ENCODE data around the gene WFIKKN2. TPM values are rescaled to one million over a fixed set of nuclear protein-coding genes. Genes with fewer than 3 reads are reported as not detected.

WFIKKN2 gene, protein sequence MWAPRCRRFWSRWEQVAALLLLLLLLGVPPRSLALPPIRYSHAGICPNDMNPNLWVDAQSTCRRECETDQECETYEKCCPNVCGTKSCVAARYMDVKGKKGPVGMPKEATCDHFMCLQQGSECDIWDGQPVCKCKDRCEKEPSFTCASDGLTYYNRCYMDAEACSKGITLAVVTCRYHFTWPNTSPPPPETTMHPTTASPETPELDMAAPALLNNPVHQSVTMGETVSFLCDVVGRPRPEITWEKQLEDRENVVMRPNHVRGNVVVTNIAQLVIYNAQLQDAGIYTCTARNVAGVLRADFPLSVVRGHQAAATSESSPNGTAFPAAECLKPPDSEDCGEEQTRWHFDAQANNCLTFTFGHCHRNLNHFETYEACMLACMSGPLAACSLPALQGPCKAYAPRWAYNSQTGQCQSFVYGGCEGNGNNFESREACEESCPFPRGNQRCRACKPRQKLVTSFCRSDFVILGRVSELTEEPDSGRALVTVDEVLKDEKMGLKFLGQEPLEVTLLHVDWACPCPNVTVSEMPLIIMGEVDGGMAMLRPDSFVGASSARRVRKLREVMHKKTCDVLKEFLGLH
- not detected in 2 replicates for total RNA-seq

DNA sequence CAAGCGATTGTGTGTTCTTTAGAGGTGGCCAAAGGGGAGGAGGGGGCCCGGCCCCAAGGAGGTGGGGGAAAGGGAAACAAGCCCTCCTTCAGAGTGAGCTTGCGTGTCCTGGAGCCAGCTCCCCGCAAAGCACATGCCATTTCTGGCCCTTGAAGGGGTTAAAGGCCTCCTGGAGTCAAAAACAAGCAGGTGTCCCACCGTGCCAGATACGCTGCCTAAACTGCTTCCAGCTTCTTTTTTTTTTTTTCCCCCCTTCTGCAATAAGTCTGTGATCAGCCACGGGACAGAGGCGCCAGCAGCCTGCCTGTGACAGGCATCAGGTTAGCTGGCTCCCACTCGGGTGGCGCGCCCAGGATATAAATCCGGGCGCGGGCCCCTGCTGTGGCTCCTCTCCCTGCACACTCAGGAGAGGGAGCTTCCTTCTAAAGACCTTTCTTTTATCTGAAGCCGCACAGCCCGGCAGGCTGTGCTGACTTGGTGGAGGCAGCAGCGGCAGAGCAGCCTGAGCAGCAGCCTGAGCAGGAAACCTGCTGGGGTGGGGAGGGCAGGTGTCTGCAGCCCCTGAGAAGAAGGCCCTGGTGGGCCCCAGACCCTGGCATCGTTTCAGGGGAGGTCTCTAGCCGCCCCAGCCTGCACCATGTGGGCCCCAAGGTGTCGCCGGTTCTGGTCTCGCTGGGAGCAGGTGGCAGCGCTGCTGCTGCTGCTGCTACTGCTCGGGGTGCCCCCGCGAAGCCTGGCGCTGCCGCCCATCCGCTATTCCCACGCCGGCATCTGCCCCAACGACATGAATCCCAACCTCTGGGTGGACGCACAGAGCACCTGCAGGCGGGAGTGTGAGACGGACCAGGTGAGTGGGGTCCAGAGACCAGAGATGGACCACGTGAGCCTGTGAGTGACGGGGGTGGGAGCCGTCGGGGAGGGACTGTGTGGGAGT, at the start of gene WFIKKN2:
Gene WFIKKN2 (plus strand): TSS at position 286 of the 934 bp plus-strand sequence. CDS start 352 bp downstream, at position 638.

DNA sequence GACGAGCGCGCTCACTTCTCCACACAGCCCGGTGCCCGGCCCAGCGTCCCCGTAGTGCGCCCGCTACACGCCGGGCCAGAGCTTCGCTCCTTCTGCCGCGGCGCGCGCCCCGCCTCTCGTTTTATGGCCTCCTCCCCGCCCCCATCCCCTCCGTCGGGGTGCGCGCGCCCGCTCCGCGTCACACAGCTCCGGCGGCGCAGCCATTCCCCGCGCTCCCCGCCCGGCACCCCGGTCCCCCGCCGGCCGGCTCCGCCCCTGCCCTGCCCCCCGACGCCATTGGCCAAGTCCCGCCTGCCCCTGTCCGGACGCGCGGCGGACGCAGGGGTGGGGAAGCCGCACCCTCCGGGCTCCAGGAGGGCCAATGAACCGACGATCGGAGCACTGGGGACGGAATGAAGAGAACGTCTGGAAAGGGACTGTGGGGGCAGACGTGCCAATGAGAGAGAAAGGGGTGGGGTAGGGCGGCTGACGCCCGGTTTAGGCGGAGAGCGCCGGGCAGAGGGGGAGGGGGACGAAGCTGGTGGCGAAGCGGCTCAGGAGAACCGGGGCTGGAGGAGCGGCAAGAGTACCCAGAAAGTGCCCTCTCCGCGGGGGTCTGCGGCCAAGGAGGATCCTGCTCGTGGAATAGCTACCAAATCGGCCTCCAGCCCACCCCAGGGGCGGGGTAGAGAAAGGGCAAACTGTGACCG, 31.0 kb downstream of the WFIKKN2 start, which contains the start of gene TOB1:
Gene TOB1 (minus strand): TSS at position 94 of the 689 bp plus-strand sequence. CDS start 2,337 bp downstream, outside the sequence.

Other genes starting within 250 kb of the WFIKKN2 start
- 26.9 and 32.6 TPM in 2 replicates for gene ABCC3, start 200.7 kb upstream of the WFIKKN2 start, total RNA-seq
- gene ANKRD40, start 127.7 kb upstream of the WFIKKN2 start, total RNA-seq, result 21.0 and 22.0 TPM in 2 replicates
- gene LUC7L3, start 116.0 kb upstream of the WFIKKN2 start, total RNA-seq, result 14.6 and 26.2 TPM in 2 replicates
- gene ANKRD40CL, start 68.1 kb upstream of the WFIKKN2 start, total RNA-seq, result not detected in 2 replicates
- 7.8 and 14.3 TPM in 2 replicates for gene TOB1, start 30.8 kb downstream of the WFIKKN2 start, total RNA-seq